8988T (cell line): ENCODE data around the gene BCKDHA.
"Not testable (repeated sequence)": the region's sequence is repeated elsewhere in the genome, so short reads cannot be mapped to it uniquely, and the experiment has no call there.

Experiments
- DNase-seq: peaks from one replicate; pipeline ENCODE4 v3.0.0; 2011

BCKDHA gene

GRCh38 chr19:41427647-41428480 is 30.2 kb downstream of the BCKDHA start:
- no peak for DNase-seq

DNA sequence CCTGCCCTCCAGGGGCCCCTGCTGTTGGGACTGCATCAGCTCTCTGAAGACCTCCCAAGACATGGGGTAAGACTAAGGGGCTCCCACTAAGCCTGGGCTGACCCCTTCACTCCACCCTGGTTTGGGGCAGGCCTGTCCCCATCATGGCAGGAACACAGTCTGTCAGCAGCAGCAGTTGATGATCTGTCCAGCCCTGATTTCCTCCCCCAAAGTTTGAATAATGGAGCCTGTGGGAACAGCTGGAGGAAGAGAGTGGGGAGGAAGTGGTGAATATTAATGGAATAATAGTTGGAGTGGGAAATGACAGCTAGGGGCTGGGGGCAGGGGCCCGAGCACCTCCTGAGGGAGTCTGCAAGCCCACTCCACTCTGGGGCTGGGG is 30.9 kb downstream of the BCKDHA start:
- no peak for DNase-seq

DNA sequence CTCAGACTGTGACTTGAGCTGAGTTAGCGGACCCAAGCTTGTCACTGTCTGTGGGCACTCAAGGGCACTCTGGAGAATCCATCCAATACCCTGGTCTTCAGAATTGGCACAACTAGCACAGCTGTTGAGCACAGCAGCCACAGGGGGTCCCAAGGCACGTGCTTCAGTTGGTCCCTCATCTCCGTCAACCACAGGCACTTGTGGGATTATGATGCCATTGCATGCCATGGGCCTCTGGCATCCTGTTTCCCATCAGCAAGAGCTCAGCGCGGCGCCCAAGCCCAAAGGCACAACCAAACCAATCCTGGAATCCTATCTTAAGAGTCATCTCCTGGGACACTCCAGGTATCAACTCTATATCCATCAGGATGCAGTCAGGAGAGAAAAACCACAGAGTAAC is 33.3 kb downstream of the BCKDHA start:
- DNase-seq: no peak

- peak; percentile 50 for DNase-seq
Observed at GRCh38 chr19:41431426-41432386, 34.1 kb downstream of the BCKDHA start.

DNA sequence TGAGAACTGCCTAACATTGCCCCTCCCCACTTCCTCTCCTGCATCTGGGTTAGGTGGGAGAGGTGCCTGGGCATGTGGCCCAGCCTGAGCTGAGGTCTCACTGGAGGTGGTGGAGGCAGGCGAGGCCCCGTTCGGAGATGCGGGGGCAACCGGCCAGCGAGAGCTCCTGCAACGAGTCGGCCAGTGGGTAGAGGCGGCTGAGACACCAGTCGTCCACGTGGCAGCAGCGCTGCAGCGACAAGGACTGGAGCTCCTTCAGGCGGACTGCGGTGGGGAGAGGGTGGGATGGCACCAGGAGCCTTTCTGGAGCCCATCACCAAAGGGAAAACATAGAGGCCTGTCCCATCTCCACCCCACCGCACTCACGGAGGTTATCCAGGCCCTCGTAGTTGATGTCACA is 35.6 kb downstream of the BCKDHA start:
- DNase-seq: no peak

DNA sequence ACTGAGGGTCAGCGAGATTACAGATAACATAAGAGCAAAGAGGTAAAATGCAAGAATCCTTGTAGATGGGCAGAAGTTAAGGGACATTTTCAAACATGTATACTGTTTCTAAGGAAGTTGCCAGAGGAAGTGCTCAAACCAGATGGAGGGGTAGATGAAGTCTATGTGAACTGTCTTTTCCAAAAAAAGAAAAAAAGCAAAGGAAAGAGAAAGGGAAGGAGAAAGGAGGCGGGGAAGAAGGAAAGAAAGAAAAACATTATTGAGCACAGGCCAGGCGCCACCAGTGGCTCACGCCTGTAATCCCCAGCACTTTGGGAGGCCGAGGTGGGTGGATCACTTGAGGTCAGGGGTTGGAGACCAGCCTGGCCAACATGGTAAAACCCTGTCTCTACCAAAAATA is 36.8 kb downstream of the BCKDHA start:
- no peak for DNase-seq

DNA sequence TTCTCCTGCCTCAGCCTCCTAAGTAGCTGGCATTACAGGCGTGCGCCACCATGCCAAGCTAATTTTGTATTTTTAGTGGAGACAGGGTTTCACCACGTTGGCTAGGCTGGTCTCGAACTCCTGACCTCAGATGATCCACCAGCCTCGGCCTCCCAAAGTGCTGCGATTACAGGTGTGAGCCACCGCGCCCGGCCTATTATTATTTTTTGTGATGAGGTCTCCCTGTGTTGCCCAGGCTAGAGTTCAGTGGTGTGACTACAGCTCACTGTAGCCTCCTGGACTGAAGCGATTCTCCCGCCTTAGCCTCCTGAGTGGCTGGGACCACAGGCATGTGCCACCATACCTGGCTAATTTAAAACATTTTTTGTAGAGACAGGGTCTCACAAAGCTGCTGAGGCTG is 37.8 kb downstream of the BCKDHA start:
- DNase-seq: not testable (repeated sequence)

DNA sequence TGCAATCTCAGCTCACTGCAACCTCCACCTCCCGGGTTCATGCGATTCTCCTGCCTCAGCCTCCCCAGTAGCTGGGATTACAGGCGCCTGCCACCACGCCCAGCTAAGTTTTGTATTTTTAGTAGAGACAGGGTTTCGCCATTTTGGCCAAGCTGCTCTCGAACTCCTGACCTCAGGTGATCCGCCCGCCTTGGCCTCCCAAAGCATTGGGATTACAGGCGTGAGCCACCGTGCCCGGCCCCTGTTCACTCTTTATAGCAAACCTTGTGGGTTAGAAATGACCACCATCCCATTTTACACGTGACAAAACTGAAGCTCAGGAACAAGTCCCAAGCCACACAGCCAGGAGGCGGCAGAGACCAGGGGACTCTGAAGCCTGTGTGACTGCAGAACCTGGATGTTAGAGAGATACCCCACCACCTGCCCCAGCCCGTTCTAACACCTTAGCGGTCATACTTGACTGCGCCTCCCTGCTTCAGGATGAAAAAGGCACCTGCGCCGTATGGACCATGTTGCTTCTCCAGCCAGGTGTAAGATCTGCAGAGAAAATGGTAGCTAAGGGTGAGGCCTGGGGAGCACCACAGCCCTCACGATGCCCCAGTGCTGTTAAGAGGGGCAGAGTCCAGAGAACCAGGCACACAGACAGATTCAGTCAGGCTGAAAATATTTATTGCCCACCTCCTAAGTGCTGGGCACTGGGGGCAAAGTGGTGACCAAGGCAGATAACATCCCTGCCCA is 38.5 kb downstream of the BCKDHA start:
- no peak for DNase-seq

- no peak for DNase-seq
Observed at GRCh38 chr19:41436674-41436951, 39.0 kb downstream of the BCKDHA start.

DNA sequence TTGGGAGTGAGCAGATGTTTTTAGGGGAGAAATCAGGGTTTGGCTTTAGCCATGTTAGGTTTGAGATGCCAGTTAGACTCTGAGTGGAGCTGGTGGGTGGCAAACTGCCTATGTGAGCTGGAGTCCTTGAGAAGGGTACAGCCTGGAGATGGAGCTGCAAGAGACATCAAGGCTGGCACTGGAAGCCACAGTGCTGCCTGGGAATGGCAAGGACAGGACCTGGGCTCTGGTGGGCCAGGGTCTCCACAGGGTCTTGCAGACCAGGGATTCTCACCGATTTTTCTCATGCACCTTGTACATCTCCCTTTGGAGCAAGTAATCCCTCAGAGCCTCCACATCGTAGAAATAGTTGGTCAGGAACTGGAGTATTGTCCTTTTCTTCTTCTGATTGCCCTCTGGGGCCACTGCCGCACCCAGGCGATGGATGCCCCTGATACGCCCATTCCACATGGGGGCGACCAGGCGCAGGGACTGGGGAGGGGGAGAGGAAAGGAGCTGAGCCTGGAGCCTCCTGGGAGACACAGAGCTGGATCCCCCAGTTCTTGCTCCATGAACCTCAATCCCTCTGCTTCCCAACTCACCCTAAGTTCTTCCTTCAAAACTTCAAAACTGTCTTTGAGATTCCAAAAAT is 40.4 kb downstream of the BCKDHA start:
- DNase-seq: no peak

DNA sequence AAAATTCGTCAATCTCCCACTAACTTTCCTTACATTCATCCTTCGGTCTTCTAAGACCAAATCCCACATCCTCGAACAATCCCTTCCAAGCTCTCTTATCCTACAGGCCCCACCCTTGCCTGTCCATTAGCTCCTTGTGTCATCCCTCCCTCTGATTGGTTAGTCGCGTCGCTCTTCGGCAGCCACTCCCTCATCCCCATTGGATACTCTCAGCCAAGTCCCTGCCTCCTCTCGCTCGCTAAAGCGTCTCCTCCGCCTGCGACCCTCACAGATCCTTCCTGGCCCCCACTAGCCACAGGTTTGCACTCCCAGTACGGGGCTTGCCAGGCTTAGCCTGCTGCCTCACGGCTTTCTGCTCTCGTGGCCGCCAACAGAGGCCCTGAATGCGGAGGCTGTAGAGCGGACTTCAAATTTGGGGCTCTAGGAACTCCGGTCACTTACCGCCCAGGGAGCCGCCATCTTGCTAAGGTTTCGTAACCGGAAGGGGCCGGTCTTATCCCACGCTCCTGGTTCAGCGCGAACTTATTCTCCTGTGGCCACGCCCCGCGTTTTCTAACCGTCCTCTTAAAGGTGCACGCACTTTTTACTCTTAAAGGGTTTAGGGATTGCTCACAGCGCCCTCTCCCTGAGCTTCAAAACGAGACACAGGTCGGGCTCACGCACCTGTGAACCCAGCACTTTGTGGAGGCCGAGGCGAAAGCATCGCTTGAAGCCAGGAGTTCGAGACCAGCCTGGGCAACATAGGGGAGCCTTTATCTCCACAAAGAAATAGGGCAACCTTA is 42.0 kb downstream of the BCKDHA start, which contains the start of gene DMAC2:
TSS of gene DMAC2 (minus strand) at position 472 of the 782 bp plus-strand sequence. CDS start at position 459, 13 bp downstream.
- DNase-seq: peak; percentile 77

GRCh38 chr19:41441321-41441945 is 43.8 kb downstream of the BCKDHA start:
- DNase-seq: no peak

DNA sequence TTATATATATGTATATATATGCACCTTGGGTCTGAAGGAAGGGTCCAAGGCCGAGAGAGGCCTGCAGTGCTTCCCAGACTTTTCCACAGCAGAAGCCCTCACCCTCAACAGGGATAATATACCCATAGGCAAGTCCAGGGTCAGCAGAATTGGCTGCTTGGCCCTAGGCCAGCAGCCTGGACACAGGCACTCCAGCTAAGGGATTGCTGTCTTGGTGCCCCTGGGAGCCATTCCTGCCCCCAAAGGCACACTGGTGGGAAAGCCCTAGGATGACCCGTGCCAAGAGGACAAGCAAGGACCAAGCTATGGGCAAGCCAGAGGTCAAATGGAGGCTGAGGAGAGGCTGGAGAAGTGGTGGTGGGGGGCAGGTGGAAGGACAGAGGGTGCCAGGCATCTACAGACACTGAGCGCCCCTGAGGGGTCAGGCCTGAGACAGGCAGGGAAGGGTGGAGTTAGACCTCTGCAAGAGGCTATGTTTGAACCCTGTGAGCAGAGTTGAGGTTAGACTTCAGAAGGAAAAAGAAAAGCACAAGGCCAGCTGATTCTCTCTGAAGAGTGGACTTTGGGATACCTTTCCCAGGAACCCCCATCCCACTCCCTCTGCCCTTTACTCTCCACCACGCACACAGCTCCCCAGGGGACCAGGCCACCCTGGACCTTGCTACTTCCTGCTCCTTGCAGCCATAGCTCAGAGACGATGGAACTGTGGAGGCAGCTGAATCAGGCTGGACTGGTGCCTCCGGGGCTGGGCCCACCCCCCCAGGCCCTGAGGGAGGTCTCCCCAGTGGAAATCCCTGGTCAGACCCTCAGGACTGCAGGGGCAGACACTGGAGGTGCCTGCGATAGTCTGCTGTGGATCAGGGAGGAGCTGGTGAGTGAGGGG is 45.1 kb downstream of the BCKDHA start, which contains the start of gene ERICH4:
TSS of gene ERICH4 (plus strand) at position 684 of the 883 bp plus-strand sequence. CDS start at position 698, 14 bp downstream.
- no peak for DNase-seq

DNA sequence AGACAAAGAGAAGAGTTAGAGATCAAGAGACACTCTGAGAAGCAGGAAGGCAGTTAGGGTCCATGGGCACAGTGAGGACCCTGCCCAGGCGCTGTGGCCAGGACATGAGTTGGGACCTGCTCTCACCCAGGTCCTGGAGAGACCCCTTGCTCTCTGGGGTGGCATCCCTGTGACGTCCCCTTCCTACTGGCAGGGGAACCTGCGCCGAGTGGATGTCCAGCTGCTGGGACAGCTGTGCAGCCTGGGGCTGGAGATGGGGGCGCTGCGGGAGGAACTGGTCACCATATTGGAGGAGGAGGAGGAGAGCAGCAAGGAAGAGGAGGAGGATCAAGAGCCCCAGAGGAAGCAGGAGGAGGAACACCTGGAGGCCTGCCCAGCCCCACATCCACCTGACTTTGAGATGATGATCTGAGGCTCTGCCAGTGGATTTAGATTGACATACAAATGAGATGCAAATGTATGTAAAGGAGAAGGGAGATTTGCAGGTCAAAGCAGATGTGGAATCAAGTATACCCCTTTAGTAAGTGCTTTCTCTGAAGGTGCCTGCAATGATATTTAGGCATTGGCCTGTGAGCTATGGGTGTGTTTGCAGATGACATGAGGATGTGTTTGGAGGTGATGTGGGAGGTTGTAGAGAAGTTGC is 46.3 kb downstream of the BCKDHA start:
- DNase-seq: no peak

- no peak for DNase-seq
Observed at GRCh38 chr19:41445575-41445974, 48.0 kb downstream of the BCKDHA start.

GRCh38 chr19:41447732-41448332 is 50.2 kb downstream of the BCKDHA start:
- DNase-seq: no peak

- peak; percentile 55 for DNase-seq
Observed at GRCh38 chr19:41449079-41449864, 51.7 kb downstream of the BCKDHA start.

GRCh38 chr19:41449865-41450178 is 52.2 kb downstream of the BCKDHA start:
- no peak for DNase-seq
